Neutrophil (primary cell): ENCODE results near the gene NOS2.

Experiments used
- H3K27ac ChIP-seq: fragments of 200-600 bp; sonication (generic); 2 replicates; pipeline ENCODE4 v1.5.1; 2016; ENCODE audit warnings: mild to moderate bottlenecking, moderate library complexity
- H3K27me3 ChIP-seq: fragments of 200-600 bp; sonication (generic); 2 replicates; pipeline ENCODE4 v1.6.0; 2016; ENCODE audit warnings: mild to moderate bottlenecking
- H3K36me3 ChIP-seq: fragments of 200-600 bp; sonication (generic); 2 replicates; pipeline ENCODE4 v1.5.1; 2017
- H3K4me1 ChIP-seq, 2 experiments: fragments of 200-600 bp in 1 of 2; sonication (generic) in 1 of 2; 1 replicate in 1 of 2; 2 replicates in 1 of 2; pipeline versions ENCODE4 v1.5.1 to v1.6.1; 2013 to 2016; ENCODE audit warnings: low read depth in 1 of 2, low read length in 1 of 2, mild to moderate bottlenecking in 1 of 2, moderate library complexity in 1 of 2; ENCODE audit not compliant: control insufficient read depth in 1 of 2, insufficient read depth in 1 of 2
- H3K4me3 ChIP-seq, 2 experiments: fragments of 200-600 bp in 1 of 2; sonication (generic) in 1 of 2; 1 replicate in 1 of 2; 2 replicates in 1 of 2; pipeline ENCODE4 v1.5.1; 2013 to 2016; ENCODE audit warnings: low read depth in 1 of 2, low read length in 1 of 2, mild to moderate bottlenecking in 1 of 2, moderate library complexity in 1 of 2
- H3K9me3 ChIP-seq: fragments of 200-600 bp; sonication (generic); 2 replicates; pipeline ENCODE4 v1.5.1; 2016
- TF ChIP-seq, protein P1 (sequence below): fragments of 200-600 bp; sonication (generic); IDR thresholded peaks from 2 replicates; pipeline ENCODE4 v1.5.1; 2016; ENCODE audit warnings: antibody characterized with exemption

Gene NOS2

DNA sequence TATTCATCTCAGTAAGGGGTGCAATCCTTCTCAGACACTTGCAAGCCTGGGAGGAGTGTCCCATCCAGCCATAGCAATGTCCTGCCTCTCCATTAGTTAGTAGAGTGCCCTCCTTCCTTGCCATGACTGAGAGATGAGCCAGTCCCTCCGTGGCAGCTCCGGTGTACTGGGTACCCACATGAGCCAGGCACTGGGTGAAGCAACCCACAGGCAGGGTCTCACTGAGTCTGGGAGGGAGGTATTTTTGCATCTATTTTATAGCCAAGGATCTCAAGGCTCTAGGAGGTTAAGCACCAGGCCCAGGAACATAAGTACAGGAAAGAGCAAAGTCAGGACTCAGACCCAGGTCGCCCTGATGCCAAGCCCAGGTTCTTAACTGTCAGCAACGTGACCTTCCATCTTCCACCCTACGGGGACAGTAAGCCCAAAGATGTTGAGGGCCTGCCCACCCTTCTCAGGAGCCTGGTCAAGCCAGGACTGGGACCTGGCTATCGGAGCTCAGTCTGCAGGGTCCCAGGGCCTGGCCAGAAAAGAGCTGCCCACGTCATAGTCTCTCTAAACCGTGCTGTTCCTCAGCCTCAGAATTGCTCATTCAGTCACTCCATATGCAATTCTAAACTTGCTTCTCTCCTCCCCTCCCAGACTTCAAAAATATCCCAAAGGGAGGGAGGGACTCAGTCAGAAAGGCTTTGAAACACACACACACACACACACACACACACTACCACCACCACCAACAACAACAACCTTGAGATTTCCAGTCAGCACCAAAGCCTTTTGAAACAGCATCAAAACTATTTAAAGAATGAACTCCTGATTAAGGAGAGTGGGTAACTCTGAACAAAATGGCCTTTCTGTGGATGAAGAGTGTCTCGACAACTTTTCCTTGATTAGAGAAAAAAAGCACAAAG, 16.6 kb downstream of the NOS2 start:
- TF ChIP-seq, protein P1, sequence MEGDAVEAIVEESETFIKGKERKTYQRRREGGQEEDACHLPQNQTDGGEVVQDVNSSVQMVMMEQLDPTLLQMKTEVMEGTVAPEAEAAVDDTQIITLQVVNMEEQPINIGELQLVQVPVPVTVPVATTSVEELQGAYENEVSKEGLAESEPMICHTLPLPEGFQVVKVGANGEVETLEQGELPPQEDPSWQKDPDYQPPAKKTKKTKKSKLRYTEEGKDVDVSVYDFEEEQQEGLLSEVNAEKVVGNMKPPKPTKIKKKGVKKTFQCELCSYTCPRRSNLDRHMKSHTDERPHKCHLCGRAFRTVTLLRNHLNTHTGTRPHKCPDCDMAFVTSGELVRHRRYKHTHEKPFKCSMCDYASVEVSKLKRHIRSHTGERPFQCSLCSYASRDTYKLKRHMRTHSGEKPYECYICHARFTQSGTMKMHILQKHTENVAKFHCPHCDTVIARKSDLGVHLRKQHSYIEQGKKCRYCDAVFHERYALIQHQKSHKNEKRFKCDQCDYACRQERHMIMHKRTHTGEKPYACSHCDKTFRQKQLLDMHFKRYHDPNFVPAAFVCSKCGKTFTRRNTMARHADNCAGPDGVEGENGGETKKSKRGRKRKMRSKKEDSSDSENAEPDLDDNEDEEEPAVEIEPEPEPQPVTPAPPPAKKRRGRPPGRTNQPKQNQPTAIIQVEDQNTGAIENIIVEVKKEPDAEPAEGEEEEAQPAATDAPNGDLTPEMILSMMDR: no peak
- H3K27ac ChIP-seq: no peak overlapping the region
- H3K27me3 ChIP-seq: no peaks in the 10 kb centered on the region
- H3K4me3 ChIP-seq: no peak overlapping the region
- no peaks in the 10 kb centered on the region for H3K9me3 ChIP-seq
- no peaks in the 10 kb centered on the region for H3K4me1 ChIP-seq
- no peaks in the 10 kb centered on the region for H3K36me3 ChIP-seq

DNA sequence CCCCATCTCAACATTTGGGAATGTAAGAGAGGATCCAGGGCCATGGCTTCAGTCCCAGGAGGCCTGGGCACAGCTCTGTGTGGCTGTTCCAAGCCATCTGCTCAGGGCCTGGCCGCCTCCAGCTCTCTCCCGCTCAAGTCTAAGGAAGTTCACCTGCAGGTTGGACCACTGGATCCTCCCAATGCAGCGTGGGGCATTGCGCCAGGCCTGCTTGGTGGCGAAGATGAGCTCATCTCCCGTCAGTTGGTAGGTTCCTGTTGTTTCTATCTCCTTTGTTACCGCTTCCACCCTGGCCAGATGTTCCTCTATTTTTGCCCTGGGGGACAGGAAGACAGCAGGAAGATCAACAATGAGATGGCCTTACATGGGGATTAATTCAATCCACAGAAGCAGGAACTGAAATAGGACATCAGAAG, 17.5 kb downstream of the NOS2 start:
- H3K4me3 ChIP-seq: no peak overlapping the region
- H3K4me1 ChIP-seq: no peaks in the 10 kb centered on the region
- H3K9me3 ChIP-seq: no peaks in the 10 kb centered on the region
- TF ChIP-seq, protein P1: no peak
- no peak overlapping the region for H3K27ac ChIP-seq
- H3K36me3 ChIP-seq: no peaks in the 10 kb centered on the region
- H3K27me3 ChIP-seq: no peaks in the 10 kb centered on the region

DNA sequence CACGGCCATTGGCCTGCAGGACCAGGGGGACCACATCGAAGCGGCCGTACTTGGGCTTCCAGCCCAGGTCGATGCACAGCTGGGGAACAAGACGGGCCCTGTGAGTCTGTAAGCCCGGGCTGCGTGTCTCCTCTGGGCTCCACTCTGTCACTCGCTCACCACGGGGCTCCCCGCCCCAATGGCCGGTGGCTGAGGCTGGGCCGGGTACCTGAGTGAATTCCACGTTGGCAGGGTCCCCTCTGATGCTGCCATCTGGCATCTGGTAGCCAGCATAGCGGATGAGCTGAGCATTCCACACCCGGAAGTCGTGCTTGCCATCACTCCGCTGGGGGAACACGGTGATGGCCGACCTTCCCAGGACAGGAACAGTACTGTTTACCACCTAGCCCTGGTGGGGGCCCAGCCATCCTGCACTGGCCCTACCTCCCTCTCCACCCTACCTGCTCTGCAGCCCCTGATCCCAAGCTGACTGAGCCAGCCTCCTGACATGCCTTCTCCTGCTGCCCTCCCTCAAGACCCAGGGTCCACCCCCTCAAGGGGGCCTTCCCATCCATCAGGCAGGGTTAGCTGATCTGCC, 19.4 kb downstream of the NOS2 start:
- H3K27ac ChIP-seq: no peak overlapping the region
- H3K9me3 ChIP-seq: no peaks in the 10 kb centered on the region
- H3K4me3 ChIP-seq: no peak overlapping the region
- H3K4me1 ChIP-seq: no peaks in the 10 kb centered on the region
- no peaks in the 10 kb centered on the region for H3K36me3 ChIP-seq
- TF ChIP-seq, protein P1: no peak
- H3K27me3 ChIP-seq: no peaks in the 10 kb centered on the region

DNA sequence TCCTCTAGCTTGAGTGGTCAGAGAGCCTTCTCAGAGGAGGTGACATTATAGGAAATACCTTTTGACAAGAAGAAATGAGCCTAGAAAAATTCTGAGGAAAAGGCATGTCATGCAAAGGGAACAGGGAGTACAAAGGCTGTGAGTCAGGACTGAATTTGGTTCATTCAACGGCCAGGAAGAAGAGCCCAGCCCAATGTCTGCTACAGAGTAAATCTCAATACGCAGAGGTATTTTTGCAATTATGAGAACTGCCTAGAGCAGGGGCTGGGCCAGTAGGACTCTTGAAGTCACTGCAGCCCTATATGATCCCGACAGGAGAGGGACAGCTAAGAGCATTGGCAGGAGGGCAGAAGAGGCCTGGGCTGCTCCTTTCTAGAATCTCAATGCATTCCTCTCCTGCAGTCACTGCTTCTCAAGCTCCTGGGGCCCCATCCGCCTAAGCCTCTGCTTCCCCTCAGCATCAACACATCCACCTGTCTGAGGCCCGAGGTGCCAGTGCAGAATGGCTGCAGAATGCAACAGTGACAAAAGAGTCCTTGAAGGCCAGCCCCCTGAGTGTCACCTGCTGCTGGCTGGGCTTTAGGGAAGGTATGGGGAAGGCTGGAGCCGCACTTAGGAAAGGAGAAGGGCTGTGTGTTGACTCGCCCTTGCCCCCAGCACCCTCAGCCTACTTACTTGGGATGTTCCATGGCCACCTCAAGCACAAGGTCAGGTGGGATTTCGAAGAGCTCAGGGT, 20.1 kb downstream of the NOS2 start:
- no peak overlapping the region for H3K4me3 ChIP-seq

DNA sequence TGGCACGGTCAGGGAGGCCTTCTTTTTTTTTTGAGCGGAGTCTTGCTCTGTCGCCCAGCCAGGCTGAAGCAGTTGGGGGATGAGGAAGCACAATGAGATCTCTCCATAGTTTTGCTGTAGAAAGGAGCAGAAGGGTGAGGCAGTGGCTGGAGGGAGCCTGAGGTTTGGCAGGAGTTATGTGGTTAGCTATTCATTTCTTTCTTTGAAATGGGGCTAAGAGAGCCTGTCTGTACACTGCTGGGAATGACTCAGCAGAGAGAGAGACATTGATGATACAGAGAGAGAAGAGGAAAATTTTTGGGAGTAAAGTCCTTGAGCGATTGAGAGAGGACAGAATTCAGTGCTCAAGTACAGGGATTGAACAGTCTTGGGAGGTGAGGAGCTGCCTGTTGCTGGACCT, 22.1 kb downstream of the NOS2 start:
- Histone ChIP-seq H3K27me3 (no peaks in the 10 kb centered on the region), H3K4me1 (no peaks in the 10 kb centered on the region), H3K4me3 (no peak overlapping the region), H3K27ac (no peak overlapping the region), H3K9me3 (no peaks in the 10 kb centered on the region), H3K36me3 (no peaks in the 10 kb centered on the region)
- TF ChIP-seq, protein P1: no peak

More for the DNA sequence above, 20.1 kb downstream of the NOS2 start:
- no peaks in the 10 kb centered on the region for H3K36me3 ChIP-seq
- no peaks in the 10 kb centered on the region for H3K4me1 ChIP-seq
- no peaks in the 10 kb centered on the region for H3K9me3 ChIP-seq
- H3K27me3 ChIP-seq: no peaks in the 10 kb centered on the region
- TF ChIP-seq, protein P1: no peak
- no peak overlapping the region for H3K27ac ChIP-seq
